ENCODE measurements around the gene SGCA.

Gene SGCA

DNA sequence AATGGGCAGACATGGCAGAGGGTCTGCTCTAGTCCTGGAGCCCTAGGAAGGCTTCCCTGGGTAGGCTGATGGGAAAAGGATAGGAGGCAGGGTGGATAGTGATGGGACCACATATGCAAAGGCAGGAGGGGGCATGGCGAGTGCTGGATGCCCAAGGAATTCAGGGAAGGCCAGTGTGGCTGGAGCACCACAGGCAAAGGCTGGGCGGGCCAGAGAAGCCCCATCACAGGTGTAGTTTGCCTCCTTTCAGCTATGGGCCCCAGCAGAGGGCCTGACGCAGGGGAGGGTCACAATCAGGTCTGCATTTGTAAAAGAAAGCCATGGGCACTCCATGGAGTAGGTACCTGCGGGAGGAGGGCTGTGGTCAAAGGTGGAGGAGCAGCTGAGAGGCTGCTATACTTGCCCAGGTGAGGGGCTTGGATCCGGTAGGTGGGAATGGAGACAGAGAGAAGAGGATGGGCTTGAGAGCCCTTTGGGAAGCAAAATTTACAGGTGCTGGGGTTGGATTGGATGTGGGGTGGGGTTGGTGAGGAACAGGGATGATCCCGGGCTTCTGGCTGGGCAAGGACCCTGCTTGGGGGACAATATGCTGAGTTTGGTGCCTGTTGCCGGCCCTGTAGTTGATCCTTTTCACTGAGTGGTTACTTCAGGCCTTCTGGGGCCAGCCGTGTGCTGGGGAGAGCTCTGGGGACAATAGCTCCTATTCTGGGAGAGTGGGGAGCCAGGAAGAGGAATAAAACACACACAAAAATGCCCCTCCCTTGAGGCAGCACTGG is 42.2 kb downstream of the SGCA start:
- DNase-seq (ENCODE audit: low read depth in 2 of 2): no peak

DNA sequence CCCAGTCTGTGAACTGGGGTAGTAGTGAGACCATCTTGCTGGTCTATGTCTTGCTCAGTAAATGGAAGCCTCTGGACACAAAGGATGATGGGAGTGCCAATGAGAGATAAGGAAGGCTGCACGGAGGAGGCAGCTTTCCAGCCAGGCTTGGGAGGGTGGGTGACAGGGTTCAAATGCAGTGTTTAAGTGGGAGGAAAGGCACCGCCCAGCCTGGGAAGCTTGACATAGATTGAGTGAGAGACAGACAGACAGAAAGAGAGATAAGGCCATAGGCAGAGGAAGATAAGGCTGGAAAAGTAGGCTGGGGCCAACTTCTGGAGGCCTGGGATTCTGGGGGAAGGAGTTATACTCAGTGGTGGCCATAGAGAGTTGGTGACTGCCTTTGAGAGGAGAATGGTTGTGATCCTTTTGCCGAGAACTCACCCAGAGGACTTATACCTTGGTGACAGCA is 42.8 kb downstream of the SGCA start:
- DNase-seq (ENCODE audit: low read depth in 2 of 2): no peak

DNA sequence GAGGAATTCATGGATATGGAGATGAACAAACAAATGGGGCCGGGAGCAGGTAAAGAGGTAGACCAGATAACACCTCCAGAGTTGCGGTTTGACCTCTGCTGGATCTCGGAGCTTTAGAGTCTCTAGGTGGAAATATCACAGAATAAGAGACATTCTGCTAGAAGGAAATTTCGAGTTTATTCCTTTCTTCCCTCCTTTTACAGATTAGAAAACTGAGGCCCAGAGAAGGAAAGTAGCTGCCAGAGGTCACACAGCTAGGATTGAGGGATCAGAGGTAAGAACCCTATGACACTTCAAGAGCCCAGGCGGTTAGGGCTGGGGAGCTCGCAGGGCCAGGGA is 43.3 kb downstream of the SGCA start:
- no peak for DNase-seq (ENCODE audit: low read depth in 2 of 2)

GRCh38 chr17:50209472-50210239 is 43.9 kb downstream of the SGCA start:
- DNase-seq (ENCODE audit: low read depth in 2 of 2): no peak

DNA sequence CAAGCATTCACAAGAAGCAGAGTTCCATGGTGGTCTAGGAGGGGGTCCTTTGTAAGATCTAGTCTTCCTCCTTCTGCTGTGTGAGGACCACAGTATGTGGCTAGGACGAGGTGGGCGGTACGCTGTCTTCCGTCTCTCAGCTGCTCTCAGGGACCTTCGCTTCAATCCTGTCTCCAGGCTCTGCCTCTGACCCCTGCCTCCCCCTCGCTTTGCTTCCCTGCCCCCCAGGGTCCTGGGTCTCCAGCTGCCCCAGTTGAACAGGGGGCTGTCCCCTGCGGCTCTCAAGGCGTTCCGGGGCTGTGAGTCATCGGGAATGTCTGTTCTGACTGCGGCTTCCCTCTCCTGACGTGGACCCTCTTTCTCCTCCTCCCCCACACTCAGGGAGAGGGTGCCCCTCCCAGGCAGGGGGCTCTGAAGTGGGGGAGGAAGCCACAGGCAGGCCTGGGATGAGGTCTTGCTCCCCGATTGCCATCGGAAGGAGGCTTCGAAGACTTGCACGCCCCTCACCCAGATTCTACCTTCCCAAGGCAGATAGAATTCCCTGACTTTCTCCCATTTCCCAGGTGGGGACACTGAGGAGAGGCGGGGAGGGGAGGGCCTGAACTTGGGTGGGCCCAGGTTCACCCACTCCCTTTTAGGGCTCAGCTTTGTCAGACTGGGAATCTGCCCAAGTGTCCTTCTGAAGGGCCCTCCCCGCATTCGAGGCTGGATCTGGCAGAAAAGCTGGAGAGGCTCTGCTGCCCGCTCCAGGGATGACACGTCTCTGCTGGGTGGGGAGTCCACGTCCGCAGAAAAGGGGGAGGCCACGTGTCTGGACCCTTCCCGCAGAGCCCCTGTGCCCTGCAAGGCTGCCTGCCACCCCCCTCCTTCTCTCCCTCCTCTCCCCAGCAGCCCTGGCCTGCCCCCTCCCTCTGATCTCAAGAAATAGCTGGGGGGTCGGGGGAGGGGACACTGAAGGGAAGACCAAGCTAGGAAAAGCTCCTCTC is 44.7 kb downstream of the SGCA start:
- DNase-seq (ENCODE audit: low read depth in 2 of 2): no peak

- no peak for DNase-seq (ENCODE audit: low read depth in 2 of 2)
Measured at GRCh38 chr17:50211249-50212120, 45.7 kb downstream of the SGCA start.

DNA sequence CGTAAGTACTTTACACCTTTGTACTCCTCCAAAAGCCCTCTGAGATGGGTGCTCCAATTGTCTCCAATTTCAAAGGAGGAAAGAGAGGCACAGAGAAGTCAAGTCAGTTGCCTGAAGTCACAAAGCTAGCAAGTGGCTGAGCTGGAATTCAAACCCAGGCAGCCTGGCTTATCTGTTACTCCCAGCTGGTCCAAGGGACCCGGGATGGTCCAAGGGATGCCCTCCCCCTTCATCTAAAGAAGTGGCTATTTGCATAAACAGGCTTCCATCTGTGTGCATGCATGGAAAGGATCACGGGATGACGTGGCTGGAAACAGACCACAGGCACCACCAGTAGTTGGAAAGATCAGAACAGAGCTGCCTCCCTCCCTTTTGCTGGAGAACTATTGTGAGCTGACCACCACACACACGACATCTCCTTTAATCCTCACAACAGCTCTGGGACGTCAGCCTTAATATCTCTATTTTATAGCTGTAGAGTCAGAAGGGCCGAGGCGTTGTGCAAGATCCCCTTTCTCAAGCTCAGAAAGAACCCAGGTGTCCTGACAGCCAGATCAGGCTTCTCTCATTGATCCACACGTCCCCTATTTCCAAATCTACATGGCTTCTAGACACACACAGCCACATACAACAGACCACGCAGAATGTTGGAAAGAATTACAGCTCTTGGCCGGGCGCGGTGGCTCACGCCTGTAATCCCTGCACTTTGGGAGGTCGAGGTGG is 46.5 kb downstream of the SGCA start:
- no peak for DNase-seq (ENCODE audit: low read depth in 2 of 2)

- DNase-seq (ENCODE audit: low read depth in 2 of 2): no peak
Measured at GRCh38 chr17:50213026-50214022, 47.5 kb downstream of the SGCA start.

DNA sequence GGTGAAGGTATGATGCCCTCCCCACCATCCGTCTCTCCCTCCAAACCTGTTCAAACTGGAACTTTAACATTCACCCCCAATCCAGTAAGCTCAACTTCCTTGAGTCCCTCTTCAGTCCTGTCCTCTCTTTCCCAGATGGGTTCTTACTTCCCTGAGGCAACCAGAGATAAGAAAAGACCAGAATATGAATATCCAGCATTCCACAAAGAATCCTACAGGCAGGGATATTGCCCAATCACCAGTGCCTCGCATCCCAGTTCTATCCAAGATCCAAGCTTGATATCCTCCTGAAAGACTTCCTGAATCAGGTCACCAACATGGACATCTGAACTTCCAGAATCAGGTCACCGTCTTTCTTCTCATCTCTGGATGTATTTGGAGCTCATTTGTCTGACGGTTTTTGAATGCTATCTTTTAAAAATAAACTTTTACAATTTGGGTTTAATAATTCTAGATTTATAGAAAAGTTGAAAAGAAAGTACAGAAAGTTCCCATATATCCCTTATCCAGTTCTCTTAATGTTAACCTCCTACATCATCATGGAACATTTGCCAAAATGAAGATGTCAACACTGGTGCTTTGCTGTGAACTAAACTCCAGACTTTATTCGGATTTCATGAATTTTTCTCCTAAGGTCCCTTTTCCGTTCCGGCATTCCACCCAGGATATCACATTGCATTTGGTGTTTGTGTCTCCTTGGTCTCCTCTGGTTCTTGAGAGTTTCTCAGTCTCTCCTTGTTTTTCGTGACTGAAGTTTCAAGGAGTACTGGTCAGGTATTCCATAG is 49.4 kb downstream of the SGCA start:
- no peak for DNase-seq (ENCODE audit: low read depth in 2 of 2)

- DNase-seq (ENCODE audit: low read depth in 2 of 2): no peak
Measured at GRCh38 chr17:50217591-50217990, 51.8 kb downstream of the SGCA start.

GRCh38 chr17:50218071-50218759 is 52.4 kb downstream of the SGCA start:
- DNase-seq (ENCODE audit: low read depth in 2 of 2): no peak

GRCh38 chr17:50218771-50219315 is 53.0 kb downstream of the SGCA start:
- no peak for DNase-seq (ENCODE audit: low read depth in 2 of 2)

- DNase-seq (ENCODE audit: low read depth in 2 of 2): no peak
Measured at GRCh38 chr17:50219342-50219741, 53.5 kb downstream of the SGCA start.

- no peak for DNase-seq (ENCODE audit: low read depth in 2 of 2)
Measured at GRCh38 chr17:50219939-50220465, 54.2 kb downstream of the SGCA start.

DNA sequence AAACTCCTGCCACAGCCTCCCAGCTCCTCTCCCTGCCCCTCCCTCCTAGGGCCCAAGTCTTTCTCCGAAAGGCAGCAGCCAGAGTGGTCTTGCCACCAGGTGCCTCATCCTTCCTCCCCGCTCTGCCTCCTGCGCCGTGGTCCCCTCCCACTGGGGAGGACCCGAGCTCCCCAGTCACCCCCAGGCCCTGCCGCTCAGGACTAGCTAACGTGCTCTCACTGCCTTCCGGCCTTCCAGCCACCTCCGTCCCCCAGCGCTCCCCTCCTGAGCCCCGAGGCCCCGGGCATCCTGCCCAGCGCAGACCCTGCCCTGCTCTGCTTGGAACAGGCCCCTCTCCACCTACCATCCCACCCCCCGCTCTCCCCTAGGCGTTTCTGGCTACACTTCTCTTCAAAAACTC is 55.0 kb downstream of the SGCA start:
- no peak for DNase-seq (ENCODE audit: low read depth in 2 of 2)

DNA sequence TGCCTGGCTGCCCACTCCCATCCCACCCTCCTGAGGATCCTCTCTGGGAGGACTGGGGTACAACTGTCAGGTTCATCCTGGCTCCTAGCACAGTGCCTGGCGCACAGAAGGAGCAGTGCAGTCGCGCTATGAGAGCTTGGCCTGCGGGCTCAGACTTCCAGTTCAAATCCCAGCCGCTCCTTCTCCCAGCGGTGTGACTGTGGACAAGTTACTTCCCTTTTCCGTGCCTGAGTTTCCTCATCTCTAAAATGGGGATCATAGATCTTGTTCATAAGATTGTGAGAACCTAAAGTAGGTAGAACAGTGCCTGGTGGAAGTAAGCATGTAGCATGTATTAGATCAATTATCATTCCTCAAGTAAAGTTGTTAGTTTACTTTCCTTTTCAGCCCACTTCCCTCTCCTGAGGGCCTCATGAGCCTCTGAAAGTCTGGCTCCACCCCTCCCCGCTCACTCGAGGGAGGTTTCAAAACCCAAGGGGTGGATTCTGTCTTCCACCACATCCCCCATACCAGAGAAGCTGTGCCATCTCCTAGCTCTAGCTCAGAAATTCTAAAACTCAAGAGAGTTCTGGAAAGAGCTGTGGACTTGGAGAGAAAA is 55.6 kb downstream of the SGCA start:
- DNase-seq (ENCODE audit: low read depth in 2 of 2): no peak
